ENCODE results near the gene PLTP. TPM values are rescaled to one million over a fixed set of nuclear protein-coding genes. Genes with fewer than 3 reads are reported as not detected.
"Not testable (repeated sequence)": the region's sequence is repeated elsewhere in the genome, so short reads cannot be mapped to it uniquely, and the experiment has no call there.

Gene PLTP
- total and polyA plus RNA-seq, 3 donors from 2014 or later = 53.3 to 105 (median 80.0) TPM

DNA sequence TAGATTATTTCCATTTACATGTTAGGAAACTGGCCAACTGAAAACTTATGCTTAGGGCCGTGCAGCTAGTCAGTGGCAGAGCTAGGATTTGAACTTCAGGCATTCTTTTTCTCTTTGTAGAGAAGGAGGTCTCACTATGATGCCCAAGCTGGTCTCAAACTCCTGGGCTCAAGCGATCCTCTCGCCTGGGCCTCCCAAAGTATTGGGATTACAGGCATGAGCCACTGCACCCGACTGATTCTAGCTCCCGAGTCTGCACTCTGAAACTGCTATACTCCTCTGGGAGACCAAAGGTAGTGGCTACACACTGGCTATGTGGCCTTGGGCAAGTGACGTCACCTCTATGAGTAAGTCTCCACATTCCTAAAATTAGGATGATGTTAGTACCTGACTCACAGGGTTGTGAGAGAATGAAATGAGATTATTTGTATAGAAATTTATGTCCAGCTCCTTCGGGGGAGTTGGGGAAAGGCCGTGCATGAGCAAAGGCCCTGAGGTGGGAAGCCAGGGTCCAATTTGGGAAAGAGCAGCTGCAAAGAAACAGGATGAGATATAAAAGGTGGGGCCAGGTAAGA is 6.4 kb downstream of the PLTP start:
- no peak for TF ChIP-seq POLR2A (IDR thresholded peaks at IDR 0.05)
- TF ChIP-seq, protein P1, sequence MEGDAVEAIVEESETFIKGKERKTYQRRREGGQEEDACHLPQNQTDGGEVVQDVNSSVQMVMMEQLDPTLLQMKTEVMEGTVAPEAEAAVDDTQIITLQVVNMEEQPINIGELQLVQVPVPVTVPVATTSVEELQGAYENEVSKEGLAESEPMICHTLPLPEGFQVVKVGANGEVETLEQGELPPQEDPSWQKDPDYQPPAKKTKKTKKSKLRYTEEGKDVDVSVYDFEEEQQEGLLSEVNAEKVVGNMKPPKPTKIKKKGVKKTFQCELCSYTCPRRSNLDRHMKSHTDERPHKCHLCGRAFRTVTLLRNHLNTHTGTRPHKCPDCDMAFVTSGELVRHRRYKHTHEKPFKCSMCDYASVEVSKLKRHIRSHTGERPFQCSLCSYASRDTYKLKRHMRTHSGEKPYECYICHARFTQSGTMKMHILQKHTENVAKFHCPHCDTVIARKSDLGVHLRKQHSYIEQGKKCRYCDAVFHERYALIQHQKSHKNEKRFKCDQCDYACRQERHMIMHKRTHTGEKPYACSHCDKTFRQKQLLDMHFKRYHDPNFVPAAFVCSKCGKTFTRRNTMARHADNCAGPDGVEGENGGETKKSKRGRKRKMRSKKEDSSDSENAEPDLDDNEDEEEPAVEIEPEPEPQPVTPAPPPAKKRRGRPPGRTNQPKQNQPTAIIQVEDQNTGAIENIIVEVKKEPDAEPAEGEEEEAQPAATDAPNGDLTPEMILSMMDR (IDR thresholded peaks at IDR 0.05) = no peak
- Histone ChIP-seq H3K27me3 (no peaks in the 10 kb centered on the region), H3K27ac (no peak overlapping the region)

DNA sequence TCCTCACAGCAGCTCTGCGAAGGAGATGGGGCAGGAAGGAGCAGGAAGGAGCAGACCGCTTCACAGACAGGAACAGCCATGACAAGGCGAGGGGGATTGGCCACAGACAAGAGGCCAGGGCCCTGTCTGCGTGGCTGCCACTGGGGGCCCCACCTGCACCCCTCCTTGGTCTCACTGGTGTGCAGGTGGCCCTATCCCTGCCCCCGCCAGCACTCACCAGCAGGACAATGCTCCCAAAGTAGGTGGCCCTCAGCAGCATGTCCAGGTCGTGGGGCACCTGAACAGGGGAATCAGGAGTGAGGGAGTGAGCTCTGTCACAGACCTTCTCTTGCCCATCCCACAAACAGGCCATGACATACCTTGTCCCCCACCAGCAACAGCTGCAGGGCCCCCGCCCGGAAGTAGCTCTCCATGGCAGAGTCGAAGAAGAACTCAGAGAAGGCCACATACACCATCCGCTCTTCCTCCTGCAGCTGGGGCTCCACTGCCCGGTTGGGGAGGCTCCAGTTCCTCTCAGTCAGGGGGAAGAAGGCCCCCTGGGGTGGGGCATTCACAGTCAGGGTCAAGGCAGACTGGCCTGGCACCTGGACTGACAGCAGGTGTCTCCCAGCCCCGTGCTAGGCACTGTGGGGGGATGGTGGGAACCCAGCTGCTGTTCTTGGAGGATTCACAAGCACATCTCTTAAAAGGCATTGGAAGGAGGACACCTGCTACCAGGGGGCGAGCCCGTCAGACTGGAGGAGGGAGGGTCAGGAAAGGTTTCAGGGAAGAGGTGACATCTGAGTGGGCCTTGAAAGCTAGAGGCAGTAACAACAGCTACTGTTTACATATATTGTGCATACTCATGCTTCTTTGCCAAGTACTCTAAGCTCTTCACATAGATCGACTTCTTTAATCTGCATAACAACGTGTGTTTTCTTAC is 7.1 kb downstream of the PLTP start:
- DNase-seq = no peak
- 80 to 84% methylated on average over 10 to 16 of the region's 16 CpGs for WGBS, 2 donors
- Histone ChIP-seq H3K27me3 (no peaks in the 10 kb centered on the region), H3K4me3 (no peak overlapping the region), H3K4me1 (no peaks in the 10 kb centered on the region), H3K27ac (no peak overlapping the region), H3K9me3 (no peaks in the 10 kb centered on the region), H3K36me3 (ENCODE audit: low read depth, missing control alignments) (no peaks in the 10 kb centered on the region)
- intact Hi-C loops (cut with DNase I; ENCODE audit: low total_unique reads) = no loop called here
- TF ChIP-seq POLR2A (IDR thresholded peaks at IDR 0.05) = no peak
- TF ChIP-seq, protein P1 (IDR thresholded peaks at IDR 0.05) = no peak

More for the DNA sequence above, 6.4 kb downstream of the PLTP start:
- Histone ChIP-seq H3K9me3 (no peaks in the 10 kb centered on the region), H3K4me3 (no peak overlapping the region), H3K4me1 (no peaks in the 10 kb centered on the region), H3K36me3 (ENCODE audit: low read depth, missing control alignments) (no peaks in the 10 kb centered on the region)
- intact Hi-C loops (cut with DNase I; ENCODE audit: low total_unique reads) = no loop called here
- no peak for DNase-seq
- WGBS, 2 donors = 78 to 88% methylated on average over 8 of the region's 8 CpGs

DNA sequence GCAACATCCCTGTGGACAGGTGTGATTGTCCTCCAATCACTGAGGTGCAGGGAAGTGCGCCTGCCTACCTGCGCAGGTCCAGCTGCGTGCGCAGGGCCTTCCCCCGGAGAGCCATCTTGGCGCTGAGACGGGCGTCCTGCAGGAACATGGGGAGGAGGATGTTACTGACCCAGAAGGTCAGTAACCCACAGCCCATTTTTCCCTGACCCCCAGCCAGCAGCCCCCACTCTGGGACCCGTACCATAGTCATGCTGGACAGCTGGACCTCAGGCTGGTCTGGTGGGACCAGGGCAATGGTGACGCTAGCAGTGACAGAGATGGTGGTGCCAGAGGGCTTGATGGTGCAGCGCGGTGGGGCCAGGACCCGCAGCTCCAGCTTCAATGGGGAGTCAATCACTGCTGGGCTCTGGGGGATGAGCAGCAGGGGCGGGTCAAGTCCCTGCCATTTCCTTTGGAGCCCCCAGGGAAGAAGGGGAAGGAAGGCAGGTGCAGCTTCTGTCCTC is 9.7 kb downstream of the PLTP start:
- H3K27ac ChIP-seq = no peak overlapping the region
- H3K27me3 ChIP-seq = no peaks in the 10 kb centered on the region
- H3K36me3 ChIP-seq (ENCODE audit: low read depth, missing control alignments) = no peaks in the 10 kb centered on the region
- no peaks in the 10 kb centered on the region for H3K9me3 ChIP-seq
- no peak for TF ChIP-seq POLR2A (IDR thresholded peaks at IDR 0.05)
- TF ChIP-seq, protein P1 (IDR thresholded peaks at IDR 0.05) = no peak
- no peak overlapping the region for H3K4me3 ChIP-seq
- no peak for DNase-seq
- WGBS, 2 donors = 86 to 92% methylated on average over 1 to 14 of the region's 14 CpGs
- no peaks in the 10 kb centered on the region for H3K4me1 ChIP-seq
- intact Hi-C loops (cut with DNase I; ENCODE audit: low total_unique reads) = no loop called here

DNA sequence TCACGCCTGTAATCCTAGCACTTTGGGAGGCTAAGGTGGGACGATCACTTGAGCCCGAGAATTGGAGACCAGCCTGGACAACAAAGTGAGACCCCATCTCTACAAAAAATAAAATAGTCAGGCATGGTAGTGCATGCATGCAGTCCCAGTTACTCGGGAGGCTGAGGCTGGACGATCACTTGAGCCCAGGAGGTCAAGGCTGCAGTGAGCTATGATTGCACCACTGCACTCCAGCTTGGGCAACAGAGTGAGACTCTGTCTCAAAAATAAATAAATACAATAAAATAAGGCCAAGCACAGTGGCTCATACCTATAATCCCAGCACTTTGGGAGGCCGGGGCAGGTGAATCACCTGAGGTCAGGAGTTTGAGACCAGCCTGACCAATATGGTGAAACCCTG is 10.6 kb downstream of the PLTP start:
- intact Hi-C loops (cut with DNase I; ENCODE audit: low total_unique reads); H3K4me1 ChIP-seq; H3K36me3 ChIP-seq (ENCODE audit: low read depth, missing control alignments); DNase-seq; H3K27ac ChIP-seq; H3K27me3 ChIP-seq; H3K9me3 ChIP-seq; H3K4me3 ChIP-seq: not testable (repeated sequence)
- 83 to 86% methylated on average over 6 of the region's 6 CpGs for WGBS, 2 donors

DNA sequence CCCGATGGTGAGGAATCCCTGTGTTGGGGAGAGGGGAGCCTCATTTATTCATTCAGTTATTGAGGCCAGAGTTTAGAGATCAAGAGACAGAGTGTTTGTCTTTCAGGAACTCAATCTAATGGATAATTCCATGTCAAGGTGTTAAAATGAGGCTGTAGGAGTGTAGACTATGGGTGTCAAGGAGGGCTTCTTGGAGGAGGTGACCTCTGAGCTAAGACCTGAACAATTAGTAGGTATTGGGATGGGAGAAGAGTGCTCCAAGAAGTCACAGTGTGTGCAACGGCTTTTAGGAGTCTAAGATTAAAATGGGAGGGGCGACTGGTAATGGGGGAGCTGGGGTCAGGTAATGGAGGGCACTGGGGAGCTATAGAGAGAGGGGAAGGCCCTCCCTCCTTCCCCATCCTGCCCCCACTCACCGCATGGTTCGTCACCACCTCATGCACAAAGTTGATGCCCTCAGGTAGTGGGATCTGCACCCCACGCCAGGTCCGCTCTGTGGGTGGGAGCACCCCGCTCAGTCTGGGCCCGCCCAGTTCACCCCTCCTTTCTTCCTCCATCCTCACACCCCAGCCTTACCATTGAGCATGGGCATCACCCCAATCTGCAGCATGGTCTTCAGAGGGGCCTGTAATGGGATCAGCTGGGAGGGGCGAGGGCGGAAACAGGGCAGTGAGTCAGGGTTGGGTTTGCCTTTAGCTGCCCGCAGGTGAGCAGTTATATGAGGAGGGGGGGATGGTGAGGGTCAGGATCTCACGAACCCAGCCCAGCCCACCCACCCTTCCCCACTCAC is 12.7 kb downstream of the PLTP start:
- Histone ChIP-seq H3K4me3 (no peak overlapping the region), H3K36me3 (ENCODE audit: low read depth, missing control alignments) (no peaks in the 10 kb centered on the region), H3K27me3 (no peaks in the 10 kb centered on the region), H3K27ac (no peak overlapping the region), H3K4me1 (no peaks in the 10 kb centered on the region), H3K9me3 (no peaks in the 10 kb centered on the region)
- intact Hi-C loops (cut with DNase I; ENCODE audit: low total_unique reads) = loop anchor here (10.0 kb wide), 1 partner anchor 56 kb away; no protein-coding TSS in a partner anchor
- DNase-seq = no peak
- no peak for TF ChIP-seq POLR2A (IDR thresholded peaks at IDR 0.05)
- TF ChIP-seq, protein P1 (IDR thresholded peaks at IDR 0.05) = no peak
- 86 to 88% methylated on average over 10 to 13 of the region's 13 CpGs for WGBS, 2 donors

Measured in testis (tissue), 3 donors.